K562 (cell line): Measurements from ENCODE around the gene CDSN. TPM values are rescaled to one million over a fixed set of nuclear protein-coding genes. Genes with fewer than 3 reads are reported as not detected.

Experiments used
- ATF1 ChIP-seq, 2 experiments: fragments of 450-650 bp in 1 of 2; IDR thresholded peaks; 2 replicates each; pipeline ENCODE4 v1.6.1; 2016; ENCODE audit warnings: missing compliant biosample characterization in 1 of 2, missing genetic modification characterization in 1 of 2
- CAMTA2 ChIP-seq: fragments of 250-450 bp; sonication (Bioruptor Pico); conservative IDR thresholded peaks from 2 replicates; pipeline ENCODE4 v1.5.1; 2022
- CBX5 ChIP-seq: IDR thresholded peaks from 2 replicates; pipeline ENCODE4 v1.6.1; 2014; ENCODE audit warnings: low read depth, borderline replicate concordance
- CC2D1A ChIP-seq: fragments of 450-650 bp; IDR thresholded peaks from 2 replicates; pipeline ENCODE4 v1.6.1; 2017; ENCODE audit warnings: mild to moderate bottlenecking
- EP300 ChIP-seq: IDR thresholded peaks from 2 replicates; pipeline ENCODE4 v1.6.1; 2012; ENCODE audit warnings: low read length, improper control_type of control experiment
- FOS ChIP-seq: IDR thresholded peaks from 3 replicates; pipeline ENCODE4 v1.6.1; 2011; ENCODE audit not compliant: insufficient read length; ENCODE audit errors: extremely low read depth
- NCOA6 ChIP-seq: fragments of 450-650 bp; IDR thresholded peaks from 2 replicates; pipeline ENCODE4 v1.6.1; 2017; ENCODE audit warnings: mild to moderate bottlenecking
- NUFIP1 ChIP-seq: fragments of 450-650 bp; IDR thresholded peaks from 2 replicates; pipeline ENCODE4 v1.6.1; 2018; ENCODE audit not compliant: partially characterized antibody
- POLR2G ChIP-seq: fragments of 200-400 bp; formaldehyde crosslinking; IDR thresholded peaks from 2 replicates; pipeline ENCODE4 v1.6.1; 2017; ENCODE audit warnings: low read depth, mild to moderate bottlenecking, antibody characterized with exemption, low read length, moderate library complexity
- RBBP5 ChIP-seq: fragments of 200-600 bp; sonication (generic); IDR thresholded peaks from 2 replicates; pipeline ENCODE4 v1.6.1; 2012; ENCODE audit warnings: borderline replicate concordance, mild to moderate bottlenecking, low read length, control low read depth, inconsistent platforms; ENCODE audit not compliant: insufficient read depth, poor library complexity, severe bottlenecking
- SIN3A ChIP-seq, 2 experiments: fragments of 150-350 bp in 1 of 2; IDR thresholded peaks; 2 replicates each; pipeline ENCODE4 v1.6.1; 2011 to 2016; ENCODE audit warnings: borderline replicate concordance in 2 of 2, low read depth in 2 of 2, low read length in 2 of 2, mild to moderate bottlenecking in 2 of 2, moderate library complexity in 2 of 2; ENCODE audit not compliant: control insufficient read depth in 1 of 2
- SMARCA5 ChIP-seq: fragments of 450-650 bp; IDR thresholded peaks from 2 replicates; pipeline ENCODE4 v1.6.1; 2016
- SMARCC2 ChIP-seq: fragments of 450-650 bp; IDR thresholded peaks from 2 replicates; pipeline ENCODE4 v1.6.1; 2017; ENCODE audit warnings: antibody characterized with exemption, moderate library complexity, mild to moderate bottlenecking, low read depth
- STAT6 ChIP-seq: sonication (generic); formaldehyde crosslinking; IDR thresholded peaks from 2 replicates; pipeline ENCODE4 v1.8.1; 2023; ENCODE audit warnings: mild to moderate bottlenecking, missing genetic modification reagents
- ZMIZ1 ChIP-seq, 2 experiments: fragments of 150-350 bp in 1 of 2; IDR thresholded peaks; 2 replicates each; pipeline ENCODE4 v1.6.1; 2012 to 2016; ENCODE audit warnings: low read depth in 2 of 2, low read length in 2 of 2, mild to moderate bottlenecking in 1 of 2, moderate library complexity in 1 of 2
- ZNF511 ChIP-seq: sonication (generic); formaldehyde crosslinking; IDR thresholded peaks from 2 replicates; pipeline ENCODE4 v1.8.0; 2022; ENCODE audit warnings: mild to moderate bottlenecking, missing genetic modification reagents
- ZNF584 ChIP-seq: fragments of 200-800 bp; sonication (Bioruptor generic); IDR thresholded peaks from 2 replicates; pipeline ENCODE4 v1.6.1; 2016; ENCODE audit warnings: low read depth, mild to moderate bottlenecking, missing genetic modification characterization, missing compliant biosample characterization
- ZNF696 ChIP-seq: fragments of 250-450 bp; sonication (Bioruptor Pico); conservative IDR thresholded peaks from 2 replicates; pipeline ENCODE4 v1.4.0; 2020; ENCODE audit warnings: mild to moderate bottlenecking, moderate library complexity
- polyA plus RNA-seq, 8 experiments: library from polyadenylated mRNA; depleted of rRNA in 4 of 8; stranded (reverse) in 5 of 8; unstranded in 3 of 8; fragments of >200 nt; fragmentation: Nextera tagmentation in 2 of 8; fragmentation: Illumina TruSeq in 1 of 8; extraction: Ambion mirVana in 2 of 8; extraction: Trizol in 1 of 8; gene quantifications; 2 replicates each; pipeline versions ENCODE4 v1.2.1 to v1.2.3, GENCODE V29; 2011 to 2014; ENCODE audit warnings: inconsistent platforms in 1 of 8, missing spikeins in 1 of 8
- total RNA-seq, 7 experiments: library from RNA; depleted of rRNA in 6 of 7; stranded (reverse); fragments of >200 nt in 6 of 7; fragmentation: Illumina TruSeq in 2 of 7; extraction: Trizol in 2 of 7; gene quantifications; 2 replicates each; pipeline versions ENCODE4 v1.2.1 to v1.2.3, GENCODE V29; 2011 to 2021; ENCODE audit warnings: low replicate concordance in 1 of 7

The CDSN gene
- total and polyA plus RNA-seq, 9 of the 15 experiments (the other 6 are each of a cell fraction or from before 2014, with no cell fraction given) = not detected

- TF ChIP-seq ZMIZ1 (IDR thresholded peaks at IDR 0.05; ENCODE audit: low read depth in 2 of 2, low read length in 2 of 2) (no peak), SMARCA5 (0 out of 2 replicates have a peak, but pooled peaks have one; percentile 22), ZNF696 (no peak), CAMTA2 (no peak), ZNF584 (CRISPR knock-in tag) (no peak), NUFIP1 (no peak), FOS (no peak), SIN3A (IDR thresholded peaks at IDR 0.05; ENCODE audit: borderline replicate concordance in 2 of 2, control insufficient read depth in 1 of 2, low read depth in 2 of 2, low read length in 2 of 2) (0 out of 4 replicates have a peak, but pooled peaks of 1 of the 2 experiments have one; percentile 17), SMARCC2 (no peak), ATF1 (CRISPR knock-in tag; IDR thresholded peaks at IDR 0.05) (no peak), ATF1 (tag; IDR thresholded peaks at IDR 0.05) (no peak), EP300 (no peak), STAT6 (CRISPR knock-in tag) (no peak), RBBP5 (peak; percentile 20), CC2D1A (no peak), NCOA6 (no peak), ZNF511 (CRISPR knock-in tag) (no peak), POLR2G (0 out of 2 replicates have a peak, but pooled peaks have one; percentile 36), CBX5 (no peak)
Measured at GRCh38 chr6:31158863-31159855, 38.9 kb upstream of the CDSN start (continued).
